ENCODE data around the gene PAQR8.
"Not testable (repeated sequence)": the region's sequence is repeated elsewhere in the genome, so short reads cannot be mapped to it uniquely, and the experiment has no call there.

The PAQR8 gene

GRCh38 chr6:52375780-52376556 lies 14.0 kb downstream of the PAQR8 start:
- in situ Hi-C loops (cut with MboI; ENCODE audit: low sequenced_read_pairs): no loop called here

GRCh38 chr6:52376763-52377162 lies 14.8 kb downstream of the PAQR8 start:
- in situ Hi-C loops (cut with MboI; ENCODE audit: low sequenced_read_pairs): no loop called here

GRCh38 chr6:52377538-52378221 lies 15.7 kb downstream of the PAQR8 start:
- in situ Hi-C loops (cut with MboI; ENCODE audit: low sequenced_read_pairs): no loop called here

- in situ Hi-C loops (cut with MboI; ENCODE audit: low sequenced_read_pairs): no loop called here
Observed at GRCh38 chr6:52381249-52381648, 19.3 kb downstream of the PAQR8 start.

- in situ Hi-C loops (cut with MboI; ENCODE audit: low sequenced_read_pairs): no loop called here
Observed at GRCh38 chr6:52384145-52384766, 22.3 kb downstream of the PAQR8 start.

- in situ Hi-C loops (cut with MboI; ENCODE audit: low sequenced_read_pairs): no loop called here
Observed at GRCh38 chr6:52385074-52385473, 23.1 kb downstream of the PAQR8 start.

- in situ Hi-C loops (cut with MboI; ENCODE audit: low sequenced_read_pairs): not testable (repeated sequence)
Observed at GRCh38 chr6:52388119-52388518, 26.2 kb downstream of the PAQR8 start.

GRCh38 chr6:52388790-52389189 lies 26.8 kb downstream of the PAQR8 start:
- in situ Hi-C loops (cut with MboI; ENCODE audit: low sequenced_read_pairs): no loop called here

GRCh38 chr6:52389264-52389625 lies 27.3 kb downstream of the PAQR8 start:
- in situ Hi-C loops (cut with MboI; ENCODE audit: low sequenced_read_pairs): no loop called here

- in situ Hi-C loops (cut with MboI; ENCODE audit: low sequenced_read_pairs): no loop called here
Observed at GRCh38 chr6:52389626-52390360, 27.8 kb downstream of the PAQR8 start.

GRCh38 chr6:52390361-52390727 lies 28.4 kb downstream of the PAQR8 start:
- in situ Hi-C loops (cut with MboI; ENCODE audit: low sequenced_read_pairs): no loop called here

- in situ Hi-C loops (cut with MboI; ENCODE audit: low sequenced_read_pairs): no loop called here
Observed at GRCh38 chr6:52391599-52391998, 29.6 kb downstream of the PAQR8 start.

GRCh38 chr6:52392944-52393343 lies 31.0 kb downstream of the PAQR8 start:
- in situ Hi-C loops (cut with MboI; ENCODE audit: low sequenced_read_pairs): no loop called here

GRCh38 chr6:52393780-52394179 lies 31.8 kb downstream of the PAQR8 start:
- in situ Hi-C loops (cut with MboI; ENCODE audit: low sequenced_read_pairs): no loop called here

- in situ Hi-C loops (cut with MboI; ENCODE audit: low sequenced_read_pairs): no loop called here
Observed at GRCh38 chr6:52394251-52394666, 32.3 kb downstream of the PAQR8 start.

GRCh38 chr6:52395969-52396368 lies 34.0 kb downstream of the PAQR8 start:
- in situ Hi-C loops (cut with MboI; ENCODE audit: low sequenced_read_pairs): no loop called here

GRCh38 chr6:52399511-52400312 lies 37.8 kb downstream of the PAQR8 start:
- in situ Hi-C loops (cut with MboI; ENCODE audit: low sequenced_read_pairs): loop anchor here (25.0 kb wide), 1 partner anchor 263 kb away; the partner anchor contains the start of gene TMEM14A

GRCh38 chr6:52400313-52401041 lies 38.5 kb downstream of the PAQR8 start:
- in situ Hi-C loops (cut with MboI; ENCODE audit: low sequenced_read_pairs): loop anchor here (25.0 kb wide), 1 partner anchor 262 kb away; the partner anchor contains the start of gene TMEM14A

- in situ Hi-C loops (cut with MboI; ENCODE audit: low sequenced_read_pairs): loop anchor here (25.0 kb wide), 1 partner anchor 259 kb away; the partner anchor contains the start of gene TMEM14A
Observed at GRCh38 chr6:52403086-52403485, 41.1 kb downstream of the PAQR8 start.

GRCh38 chr6:52403627-52404026 lies 41.7 kb downstream of the PAQR8 start:
- in situ Hi-C loops (cut with MboI; ENCODE audit: low sequenced_read_pairs): loop anchor here (25.0 kb wide), 1 partner anchor 259 kb away; the partner anchor contains the start of gene TMEM14A

Data from hTERT RPE-1 (cell line).